Measurements from ENCODE around the gene NEURL4.

- TF ChIP-seq, protein P1, sequence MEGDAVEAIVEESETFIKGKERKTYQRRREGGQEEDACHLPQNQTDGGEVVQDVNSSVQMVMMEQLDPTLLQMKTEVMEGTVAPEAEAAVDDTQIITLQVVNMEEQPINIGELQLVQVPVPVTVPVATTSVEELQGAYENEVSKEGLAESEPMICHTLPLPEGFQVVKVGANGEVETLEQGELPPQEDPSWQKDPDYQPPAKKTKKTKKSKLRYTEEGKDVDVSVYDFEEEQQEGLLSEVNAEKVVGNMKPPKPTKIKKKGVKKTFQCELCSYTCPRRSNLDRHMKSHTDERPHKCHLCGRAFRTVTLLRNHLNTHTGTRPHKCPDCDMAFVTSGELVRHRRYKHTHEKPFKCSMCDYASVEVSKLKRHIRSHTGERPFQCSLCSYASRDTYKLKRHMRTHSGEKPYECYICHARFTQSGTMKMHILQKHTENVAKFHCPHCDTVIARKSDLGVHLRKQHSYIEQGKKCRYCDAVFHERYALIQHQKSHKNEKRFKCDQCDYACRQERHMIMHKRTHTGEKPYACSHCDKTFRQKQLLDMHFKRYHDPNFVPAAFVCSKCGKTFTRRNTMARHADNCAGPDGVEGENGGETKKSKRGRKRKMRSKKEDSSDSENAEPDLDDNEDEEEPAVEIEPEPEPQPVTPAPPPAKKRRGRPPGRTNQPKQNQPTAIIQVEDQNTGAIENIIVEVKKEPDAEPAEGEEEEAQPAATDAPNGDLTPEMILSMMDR (IDR thresholded peaks at IDR 0.05; ENCODE audit: low read depth, low read length, poor library complexity, severe bottlenecking) = no peak
- TF ChIP-seq EZH2phosphoT487 (IDR thresholded peaks at IDR 0.05; ENCODE audit: borderline replicate concordance, low read length) = no peak
These were observed 982 bp upstream of the NEURL4 start for GRCh38 chr17:7329997-7330637.
